ENCODE results near the gene CASP2. TPM values are rescaled to one million over a fixed set of nuclear protein-coding genes. Genes with fewer than 3 reads are reported as not detected.

Gene CASP2
- total RNA-seq, 2 donors from 2014 or later = 19.6 to 20.2 TPM

GRCh38 chr7:143351574-143351973, 63.4 kb downstream of the CASP2 start:
- TF ChIP-seq CTCF (IDR thresholded peaks at IDR 0.05) (no peak), POLR2A (IDR thresholded peaks at IDR 0.05) (no peak), POLR2AphosphoS5 (IDR thresholded peaks at IDR 0.05) (no peak)
- H3K9me3 ChIP-seq = no peaks in the 10 kb centered on the region
- H3K27me3 ChIP-seq (replicated peaks; ENCODE audit: insufficient read depth) = no peaks in the 10 kb centered on the region
- 93% methylated on average over 9 of the region's 9 CpGs for WGBS
- no peak for DNase-seq (ENCODE audit: low spot score)
- intact Hi-C loops (cut with DNase I) = no loop called here
- no peaks in the 10 kb centered on the region for H3K4me1 ChIP-seq (replicated peaks)
- H3K27ac ChIP-seq = no peak overlapping the region
- H3K36me3 ChIP-seq = no peaks in the 10 kb centered on the region
- no peak overlapping the region for H3K4me3 ChIP-seq

GRCh38 chr7:143352531-143353002, 64.4 kb downstream of the CASP2 start:
- DNase-seq (ENCODE audit: low spot score) = no peak
- no peak for TF ChIP-seq POLR2AphosphoS5 (IDR thresholded peaks at IDR 0.05)
- no peak for TF ChIP-seq POLR2A (IDR thresholded peaks at IDR 0.05)
- TF ChIP-seq CTCF (IDR thresholded peaks at IDR 0.05) = no peak
- H3K9me3 ChIP-seq = no peaks in the 10 kb centered on the region
- no peaks in the 10 kb centered on the region for H3K27me3 ChIP-seq (replicated peaks; ENCODE audit: insufficient read depth)
- H3K36me3 ChIP-seq = no peaks in the 10 kb centered on the region
- no peak overlapping the region for H3K27ac ChIP-seq
- WGBS = 89% methylated on average over 11 of the region's 11 CpGs
- intact Hi-C loops (cut with DNase I) = no loop called here
- H3K4me3 ChIP-seq = no peak overlapping the region
- no peaks in the 10 kb centered on the region for H3K4me1 ChIP-seq (replicated peaks)

- H3K4me1 ChIP-seq (replicated peaks) = no peaks in the 10 kb centered on the region
- H3K4me3 ChIP-seq = no peak overlapping the region
- H3K27ac ChIP-seq = no peak overlapping the region
- H3K27me3 ChIP-seq (replicated peaks; ENCODE audit: insufficient read depth) = no peaks in the 10 kb centered on the region
- TF ChIP-seq POLR2A (IDR thresholded peaks at IDR 0.05) (no peak), POLR2AphosphoS5 (IDR thresholded peaks at IDR 0.05) (no peak), CTCF (IDR thresholded peaks at IDR 0.05) (no peak)
- H3K36me3 ChIP-seq = no peaks in the 10 kb centered on the region
- no peaks in the 10 kb centered on the region for H3K9me3 ChIP-seq
- intact Hi-C loops (cut with DNase I) = no loop called here
- no peak for DNase-seq (ENCODE audit: low spot score)
- 96% methylated on average over 8 of the region's 8 CpGs for WGBS
Observed at GRCh38 chr7:143354376-143354775, 66.2 kb downstream of the CASP2 start.

- intact Hi-C loops (cut with DNase I) = no loop called here
- H3K4me3 ChIP-seq = no peak overlapping the region
- no peaks in the 10 kb centered on the region for H3K27me3 ChIP-seq (replicated peaks; ENCODE audit: insufficient read depth)
- DNase-seq (ENCODE audit: low spot score) = no peak
- no peaks in the 10 kb centered on the region for H3K4me1 ChIP-seq (replicated peaks)
- no peaks in the 10 kb centered on the region for H3K9me3 ChIP-seq
- WGBS = 84% methylated on average over 8 of the region's 8 CpGs
- H3K36me3 ChIP-seq = no peaks in the 10 kb centered on the region
- H3K27ac ChIP-seq = no peak overlapping the region
- TF ChIP-seq POLR2AphosphoS5 (IDR thresholded peaks at IDR 0.05) = no peak
- no peak for TF ChIP-seq POLR2A (IDR thresholded peaks at IDR 0.05)
- TF ChIP-seq CTCF (IDR thresholded peaks at IDR 0.05) = no peak
Observed at GRCh38 chr7:143354965-143355364, 66.8 kb downstream of the CASP2 start.
